ENCODE measurements around the gene CTTNBP2. TPM values are rescaled to one million over a fixed set of nuclear protein-coding genes. Genes with fewer than 3 reads are reported as not detected.

The CTTNBP2 gene
- total RNA-seq, 1 experiment from 2014 or later: 17.6 TPM

- 0 out of 7 replicates have a peak overlapping the region, but pooled peaks of 1 of the 3 experiments have one; percentile 61 for H3K27ac Mint-ChIP-seq
- no peak overlapping the region for H3K4me3 Mint-ChIP-seq
- Histone ChIP-seq H3K27ac (ENCODE audit: insufficient read length, low read depth, low read length) (no peak overlapping the region), H4K5ac (ENCODE audit: insufficient read length, low read depth, low read length) (no peak overlapping the region), H3K23me2 (ENCODE audit: insufficient read length, low read depth, low read length, poor library complexity, severe bottlenecking) (no peaks in the 10 kb centered on the region), H3K27me3 (ENCODE audit: insufficient read depth, low read length) (no peaks in the 10 kb centered on the region), H3K9ac (ENCODE audit: extremely low read depth, insufficient read length, low read length) (no peak overlapping the region), H3K79me1 (ENCODE audit: insufficient read depth, low read depth, low read length, poor library complexity, severe bottlenecking) (no peaks in the 10 kb centered on the region), H3K23ac (ENCODE audit: insufficient read length, low read depth, low read length) (no peak overlapping the region), H2AK5ac (ENCODE audit: insufficient read length, low read length) (no peak overlapping the region), H3K4me1 (ENCODE audit: insufficient read depth, low read length) (peaks cover 3% of the 10 kb centered on the region; the same call in 1 of the 2 replicates), H4K91ac (ENCODE audit: insufficient read length, low read depth, low read length) (no peak overlapping the region), H2BK120ac (ENCODE audit: low read depth, low read length, poor library complexity, severe bottlenecking) (no peak overlapping the region), H4K8ac (replicated peaks; ENCODE audit: insufficient read length, low read depth, low read length) (no peak overlapping the region), H4K20me1 (ENCODE audit: control insufficient read depth, insufficient read depth, insufficient read length) (no peaks in the 10 kb centered on the region), H3K4ac (ENCODE audit: low read depth, low read length) (no peak overlapping the region), H2BK20ac (ENCODE audit: low read depth, low read length, poor library complexity, severe bottlenecking) (no peak overlapping the region), H3K9me3 (ENCODE audit: control insufficient read depth, low read depth, low read length) (no peaks in the 10 kb centered on the region), H3K79me2 (ENCODE audit: insufficient read depth, low read length) (no peaks in the 10 kb centered on the region), H3T11ph (ENCODE audit: low read length) (no peak overlapping the region), H3K14ac (ENCODE audit: insufficient read depth, low read length) (no peak overlapping the region), H3K56ac (ENCODE audit: insufficient read length, low read depth, low read length) (no peak overlapping the region), H2AFZ (ENCODE audit: low read length) (no peak overlapping the region), H2BK12ac (ENCODE audit: insufficient read length, low read depth, low read length) (no peak overlapping the region), H3K18ac (ENCODE audit: insufficient read length, low read depth, low read length) (no peak overlapping the region), H3K4me2 (ENCODE audit: insufficient read depth, insufficient read length, low read length) (no peak overlapping the region), H2BK5ac (ENCODE audit: insufficient read length, low read length) (no peak overlapping the region), H2BK15ac (ENCODE audit: low read depth, low read length) (no peak overlapping the region)
- H3K4me1 Mint-ChIP-seq: peaks cover 30 to 34% of the 10 kb centered on the region in 2 experiments
- no peaks in the 10 kb centered on the region for H3K27me3 Mint-ChIP-seq (ENCODE audit: low read depth)
- TF ChIP-seq CTCF (conservative IDR thresholded peaks at IDR 0.05): no peak
- no peaks in the 10 kb centered on the region for H3K9me3 Mint-ChIP-seq
- no CpG with 5 or more reads among the region's 1 CpG for whole genome bisulfite sequencing (ENCODE audit: extremely low coverage, insufficient read length, low lambda C conversion rate)
- H3K36me3 Mint-ChIP-seq (ENCODE audit: insufficient read depth in 1 of 3, low read depth in 3 of 3): no peaks in the 10 kb centered on the region
- DNase-seq: no peak
Measured at GRCh38 chr7:117888627-117889026, 15.4 kb upstream of the CTTNBP2 start.
